PFSK-1 (cell line): Measurements from ENCODE around the gene FXYD2.

Experiments used
- FOXP2 ChIP-seq: optimal IDR thresholded peaks from 2 replicates; pipeline ENCODE3; 2011; ENCODE audit warnings: borderline replicate concordance, control low read depth, inconsistent platforms; ENCODE audit not compliant: insufficient read depth; ENCODE audit errors: extremely low read length, extremely low read depth
- POLR2AphosphoS5 ChIP-seq: IDR thresholded peaks from 2 replicates; pipeline ENCODE4 v1.6.1; 2012; ENCODE audit warnings: low read depth, mild to moderate bottlenecking, control low read depth, low read length, moderate library complexity
- SIN3A ChIP-seq: IDR thresholded peaks from 2 replicates; pipeline ENCODE4 v1.6.1; 2012; ENCODE audit warnings: mild to moderate bottlenecking, low read length, moderate library complexity, borderline replicate concordance; ENCODE audit not compliant: insufficient read depth
- TAF1 ChIP-seq: IDR thresholded peaks from 2 replicates; pipeline ENCODE4 v1.6.1; 2012; ENCODE audit warnings: low read length, control low read depth, borderline replicate concordance; ENCODE audit not compliant: insufficient read depth
- TF ChIP-seq, protein P1 (sequence below), 2 experiments: IDR thresholded peaks; 2 replicates each; pipeline versions ENCODE4 v1.6.1 to v1.8.0; 2011 to 2012; ENCODE audit warnings: low read depth in 2 of 2, low read length in 2 of 2, control low read depth in 1 of 2, inconsistent platforms in 1 of 2, mild to moderate bottlenecking in 1 of 2, moderate library complexity in 1 of 2; ENCODE audit not compliant: insufficient read depth in 1 of 2

The FXYD2 gene

GRCh38 chr11:117830674-117831351 is 6.3 kb upstream of the FXYD2 start:
- TF ChIP-seq POLR2AphosphoS5 (no peak), TAF1 (no peak), FOXP2 (no peak), SIN3A (no peak)
- TF ChIP-seq, protein P1, sequence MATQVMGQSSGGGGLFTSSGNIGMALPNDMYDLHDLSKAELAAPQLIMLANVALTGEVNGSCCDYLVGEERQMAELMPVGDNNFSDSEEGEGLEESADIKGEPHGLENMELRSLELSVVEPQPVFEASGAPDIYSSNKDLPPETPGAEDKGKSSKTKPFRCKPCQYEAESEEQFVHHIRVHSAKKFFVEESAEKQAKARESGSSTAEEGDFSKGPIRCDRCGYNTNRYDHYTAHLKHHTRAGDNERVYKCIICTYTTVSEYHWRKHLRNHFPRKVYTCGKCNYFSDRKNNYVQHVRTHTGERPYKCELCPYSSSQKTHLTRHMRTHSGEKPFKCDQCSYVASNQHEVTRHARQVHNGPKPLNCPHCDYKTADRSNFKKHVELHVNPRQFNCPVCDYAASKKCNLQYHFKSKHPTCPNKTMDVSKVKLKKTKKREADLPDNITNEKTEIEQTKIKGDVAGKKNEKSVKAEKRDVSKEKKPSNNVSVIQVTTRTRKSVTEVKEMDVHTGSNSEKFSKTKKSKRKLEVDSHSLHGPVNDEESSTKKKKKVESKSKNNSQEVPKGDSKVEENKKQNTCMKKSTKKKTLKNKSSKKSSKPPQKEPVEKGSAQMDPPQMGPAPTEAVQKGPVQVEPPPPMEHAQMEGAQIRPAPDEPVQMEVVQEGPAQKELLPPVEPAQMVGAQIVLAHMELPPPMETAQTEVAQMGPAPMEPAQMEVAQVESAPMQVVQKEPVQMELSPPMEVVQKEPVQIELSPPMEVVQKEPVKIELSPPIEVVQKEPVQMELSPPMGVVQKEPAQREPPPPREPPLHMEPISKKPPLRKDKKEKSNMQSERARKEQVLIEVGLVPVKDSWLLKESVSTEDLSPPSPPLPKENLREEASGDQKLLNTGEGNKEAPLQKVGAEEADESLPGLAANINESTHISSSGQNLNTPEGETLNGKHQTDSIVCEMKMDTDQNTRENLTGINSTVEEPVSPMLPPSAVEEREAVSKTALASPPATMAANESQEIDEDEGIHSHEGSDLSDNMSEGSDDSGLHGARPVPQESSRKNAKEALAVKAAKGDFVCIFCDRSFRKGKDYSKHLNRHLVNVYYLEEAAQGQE (IDR thresholded peaks at IDR 0.05; ENCODE audit: insufficient read depth in 1 of 2, low read depth in 2 of 2, low read length in 2 of 2) = no peak

DNA sequence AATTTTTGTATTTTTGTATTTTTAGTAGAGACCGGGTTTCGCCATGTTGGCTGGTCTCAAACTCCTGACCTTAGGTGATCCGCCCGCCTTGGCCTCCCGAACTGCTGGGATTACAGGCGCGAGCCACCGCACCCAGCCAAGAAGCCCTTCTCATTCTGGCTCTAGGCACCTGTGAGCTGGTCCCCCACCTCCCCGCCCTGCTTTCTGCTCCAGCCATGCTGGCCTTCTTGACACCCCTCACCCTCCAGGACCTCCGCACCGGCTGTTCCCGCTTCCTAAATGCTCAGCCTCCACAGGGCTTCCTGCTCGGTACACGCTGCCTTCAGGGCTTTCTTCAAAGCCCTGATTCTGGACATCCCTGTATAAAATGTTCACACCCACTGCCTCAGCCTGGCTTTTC is 5.5 kb upstream of the FXYD2 start:
- TF ChIP-seq SIN3A = no peak
- TF ChIP-seq POLR2AphosphoS5 = no peak
- TF ChIP-seq TAF1 = no peak
- TF ChIP-seq, protein P1 (IDR thresholded peaks at IDR 0.05; ENCODE audit: insufficient read depth in 1 of 2, low read depth in 2 of 2, low read length in 2 of 2) = no peak
- TF ChIP-seq FOXP2 = no peak

DNA sequence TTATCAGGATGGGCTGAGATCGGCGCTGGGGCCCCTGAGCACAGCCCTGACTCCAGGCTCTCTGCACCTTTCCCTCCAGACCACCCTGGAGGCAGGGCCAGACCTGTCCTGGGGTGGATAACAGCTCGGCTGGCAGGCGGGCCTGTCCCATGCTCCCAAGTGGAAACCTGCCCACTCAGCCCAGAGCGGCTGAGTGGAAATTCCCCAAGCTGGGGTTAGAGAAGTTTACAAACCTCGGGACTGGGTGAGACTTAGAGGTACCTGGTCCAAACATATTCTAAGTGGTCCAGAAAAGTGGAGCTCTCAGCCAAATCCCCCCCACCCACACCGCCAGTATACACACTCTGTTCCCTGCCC is 4.8 kb upstream of the FXYD2 start:
- no peak for TF ChIP-seq FOXP2

DNA sequence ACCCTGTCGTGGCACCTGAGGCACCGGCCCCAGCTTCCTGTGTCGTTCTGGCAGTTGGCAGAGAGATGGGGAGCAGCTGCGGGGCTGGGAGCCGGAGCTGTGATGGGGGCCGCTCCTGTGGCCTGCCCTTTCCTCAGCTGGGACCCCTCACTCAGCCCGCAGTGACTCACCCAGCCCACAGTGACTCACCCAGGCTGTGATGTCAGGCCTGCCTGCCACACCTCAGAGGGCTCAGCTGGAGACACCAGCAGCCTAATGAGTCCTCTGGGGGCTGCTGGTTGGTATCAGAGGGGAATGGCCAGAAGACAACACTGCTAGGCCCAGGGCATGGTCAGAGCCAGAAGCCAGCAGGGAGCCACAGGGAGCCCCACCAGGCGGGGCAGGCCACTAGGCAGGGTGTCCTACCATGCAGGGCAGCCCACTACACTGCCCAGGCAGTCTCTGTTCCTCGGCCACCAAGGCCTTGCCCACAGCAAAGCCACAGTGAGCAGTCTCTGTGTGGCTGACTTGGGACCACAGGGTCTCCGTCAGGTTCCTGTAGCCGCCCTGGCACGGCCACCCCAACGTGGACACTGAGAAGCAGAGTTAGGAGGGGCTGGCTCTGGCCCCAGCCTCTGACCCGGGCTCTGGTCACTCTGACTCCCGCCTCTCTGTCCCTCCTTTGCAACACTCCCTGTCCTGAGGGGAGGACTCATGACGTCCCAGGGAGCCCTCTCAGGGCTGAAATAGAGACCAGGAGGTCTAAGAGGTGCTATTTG is 4.2 kb upstream of the FXYD2 start:
- TF ChIP-seq SIN3A (no peak), TAF1 (no peak), FOXP2 (no peak), POLR2AphosphoS5 (no peak)
- TF ChIP-seq, protein P1 (IDR thresholded peaks at IDR 0.05; ENCODE audit: insufficient read depth in 1 of 2, low read depth in 2 of 2, low read length in 2 of 2) = no peak

DNA sequence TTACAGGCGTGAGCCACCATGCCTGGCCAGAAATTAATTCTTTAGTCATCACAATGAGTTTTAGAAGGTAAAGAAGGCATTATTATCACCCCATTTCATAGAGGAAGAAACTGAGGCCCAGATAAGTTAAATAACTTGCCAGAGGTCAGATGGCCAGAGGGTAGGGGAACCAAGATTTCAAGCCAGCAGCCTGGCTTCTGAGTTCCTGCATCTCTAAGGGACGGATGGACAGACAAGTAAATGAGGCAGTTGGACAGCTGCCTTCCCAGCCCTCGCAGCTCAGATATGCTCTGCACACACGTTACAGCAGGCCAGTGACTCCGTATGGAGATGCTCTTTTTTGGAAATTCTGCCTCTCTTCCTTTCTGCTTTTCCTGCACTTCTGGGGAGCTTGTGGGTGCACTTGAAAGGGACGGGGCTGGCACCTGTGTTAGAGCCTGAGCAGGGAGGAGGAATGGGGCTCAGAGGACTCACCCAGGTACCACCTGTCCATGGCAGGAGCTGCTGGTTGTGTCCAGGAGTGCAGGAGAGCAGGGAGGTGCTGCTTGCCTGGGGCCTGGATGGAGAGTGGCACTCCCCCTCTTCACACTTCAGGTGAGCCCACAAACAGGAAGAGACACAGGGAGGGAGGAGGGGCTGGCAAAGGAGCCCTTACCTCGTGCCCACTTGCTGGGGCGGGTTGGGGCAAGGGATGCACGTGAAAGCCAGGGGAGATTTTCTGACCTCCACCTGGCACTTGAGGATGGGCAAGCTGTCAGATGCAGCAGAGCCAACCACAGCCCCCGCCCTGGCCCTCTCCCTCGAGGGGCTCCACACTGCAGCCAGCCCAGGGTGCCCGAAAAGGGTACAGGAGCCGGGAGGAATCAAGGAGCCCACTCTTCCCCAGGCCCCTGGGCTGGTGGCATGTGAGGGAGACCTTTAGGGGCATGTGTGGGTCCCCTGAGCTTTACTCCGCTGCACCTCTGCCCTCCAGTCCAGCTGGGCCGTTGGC is 3.3 kb upstream of the FXYD2 start:
- TF ChIP-seq SIN3A = no peak
- TF ChIP-seq, protein P1 (IDR thresholded peaks at IDR 0.05; ENCODE audit: insufficient read depth in 1 of 2, low read depth in 2 of 2, low read length in 2 of 2) = no peak
- TF ChIP-seq TAF1 = no peak
- no peak for TF ChIP-seq POLR2AphosphoS5
- no peak for TF ChIP-seq FOXP2
